ENCODE measurements around the gene SLC38A6. TPM values are rescaled to one million over a fixed set of nuclear protein-coding genes. Genes with fewer than 3 reads are reported as not detected.

The SLC38A6 gene
- total RNA-seq, 1 experiment from 2014 or later, result 28.0 TPM

- TF ChIP-seq CTCF (conservative IDR thresholded peaks at IDR 0.05; ENCODE audit: low read depth, low read length), result no peak
- no peak for TF ChIP-seq EZH2 (IDR thresholded peaks at IDR 0.05; ENCODE audit: borderline replicate concordance, low read depth, low read length, poor library complexity, severe bottlenecking)
- no TSS peak for BruUV-seq (replicated peaks)
- CTCF ChIA-PET, result no interaction called here
Measured at GRCh38 chr14:60946773-60947172, 34.3 kb upstream of the SLC38A6 start.

DNA sequence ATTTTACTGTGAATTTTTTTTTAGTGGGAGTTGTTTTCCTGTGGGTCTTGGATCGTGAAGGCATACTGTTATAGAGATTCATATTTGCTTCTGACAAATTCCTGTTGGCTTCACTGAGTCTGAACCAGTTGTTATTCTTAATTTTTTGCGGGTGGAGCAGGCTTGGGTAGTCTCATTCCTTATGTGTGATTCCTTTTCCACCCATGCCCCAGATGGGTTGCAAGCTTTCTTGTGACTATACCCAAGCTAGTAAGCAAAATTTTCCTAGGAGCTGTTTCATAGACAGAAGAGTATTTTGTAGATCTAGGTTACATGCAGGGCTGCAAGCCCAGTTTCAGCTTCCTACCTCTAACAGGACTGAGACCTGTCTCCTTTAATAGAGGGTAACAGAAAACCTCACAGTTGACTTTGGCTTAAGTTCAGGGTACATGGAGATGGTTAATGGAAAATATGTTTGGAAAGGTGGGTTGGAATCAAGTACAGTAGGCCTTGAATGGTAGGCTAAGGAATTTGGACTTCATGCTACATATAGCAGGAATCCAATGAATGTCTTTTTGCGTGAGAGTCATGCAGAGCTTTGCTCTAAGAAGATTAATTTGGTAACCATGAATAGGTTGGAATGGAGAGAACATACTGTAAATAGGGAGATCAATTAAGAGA lies 29.1 kb upstream of the SLC38A6 start:
- no peaks in the 10 kb centered on the region for H3K36me3 ChIP-seq (ENCODE audit: insufficient read depth, low read length, poor library complexity, severe bottlenecking)
- TF ChIP-seq CTCF (conservative IDR thresholded peaks at IDR 0.05; ENCODE audit: low read depth, low read length), result no peak
- TF ChIP-seq EZH2 (IDR thresholded peaks at IDR 0.05; ENCODE audit: borderline replicate concordance, low read depth, low read length, poor library complexity, severe bottlenecking), result no peak
- intact Hi-C loops (cut with micrococcal nuclease; ENCODE audit: unreplicated experiment), result no loop called here
- no peak overlapping the region for H3K4me3 ChIP-seq (ENCODE audit: low read depth, low read length, poor library complexity, severe bottlenecking)
- no TSS peak for BruUV-seq (replicated peaks)
- ChIA-PET CTCF (no interaction called here), POLR2A (ENCODE audit: low non-redundant PET) (no interaction called here)
- H3K4me1 ChIP-seq (ENCODE audit: insufficient read depth, low read length, poor library complexity, severe bottlenecking), result no peaks in the 10 kb centered on the region
- no peak for DNase-seq (ENCODE audit: low spot score)
- H3K27me3 ChIP-seq (replicated peaks; ENCODE audit: insufficient read depth, low read depth, low read length, poor library complexity), result no peaks in the 10 kb centered on the region
- H3K27ac ChIP-seq (ENCODE audit: low read depth, low read length, poor library complexity, severe bottlenecking), result no peak overlapping the region
- peaks cover 15% of the 10 kb centered on the region for H3K9me3 ChIP-seq (ENCODE audit: low read depth, low read length, poor library complexity, severe bottlenecking)

More at GRCh38 chr14:60946773-60947172, 34.3 kb upstream of the SLC38A6 start:
- Histone ChIP-seq H3K4me1 (ENCODE audit: insufficient read depth, low read length, poor library complexity, severe bottlenecking) (peaks cover 33% of the 10 kb centered on the region), H3K9me3 (ENCODE audit: low read depth, low read length, poor library complexity, severe bottlenecking) (no peaks in the 10 kb centered on the region), H3K27me3 (replicated peaks; ENCODE audit: insufficient read depth, low read depth, low read length, poor library complexity) (no peaks in the 10 kb centered on the region), H3K4me3 (ENCODE audit: low read depth, low read length, poor library complexity, severe bottlenecking) (no peak overlapping the region), H3K27ac (ENCODE audit: low read depth, low read length, poor library complexity, severe bottlenecking) (no peak overlapping the region), H3K36me3 (ENCODE audit: insufficient read depth, low read length, poor library complexity, severe bottlenecking) (no peaks in the 10 kb centered on the region)
- POLR2A ChIA-PET (ENCODE audit: low non-redundant PET), result no interaction called here
- intact Hi-C loops (cut with micrococcal nuclease; ENCODE audit: unreplicated experiment), result no loop called here
- DNase-seq (ENCODE audit: low spot score), result no peak

GRCh38 chr14:60956202-60956601 lies 24.8 kb upstream of the SLC38A6 start:
- TF ChIP-seq CTCF (conservative IDR thresholded peaks at IDR 0.05; ENCODE audit: low read depth, low read length) (no peak), EZH2 (IDR thresholded peaks at IDR 0.05; ENCODE audit: borderline replicate concordance, low read depth, low read length, poor library complexity, severe bottlenecking) (no peak)
- H3K9me3 ChIP-seq (ENCODE audit: low read depth, low read length, poor library complexity, severe bottlenecking), result peaks cover 31% of the 10 kb centered on the region
- no peak overlapping the region for H3K27ac ChIP-seq (ENCODE audit: low read depth, low read length, poor library complexity, severe bottlenecking)
- no peaks in the 10 kb centered on the region for H3K4me1 ChIP-seq (ENCODE audit: insufficient read depth, low read length, poor library complexity, severe bottlenecking)
- BruUV-seq (replicated peaks), result no TSS peak
- no peak for DNase-seq (ENCODE audit: low spot score)
- ChIA-PET POLR2A (ENCODE audit: low non-redundant PET) (no interaction called here), CTCF (no interaction called here)
- no peak overlapping the region for H3K4me3 ChIP-seq (ENCODE audit: low read depth, low read length, poor library complexity, severe bottlenecking)
- no peaks in the 10 kb centered on the region for H3K36me3 ChIP-seq (ENCODE audit: insufficient read depth, low read length, poor library complexity, severe bottlenecking)
- intact Hi-C loops (cut with micrococcal nuclease; ENCODE audit: unreplicated experiment), result no loop called here
- no peaks in the 10 kb centered on the region for H3K27me3 ChIP-seq (replicated peaks; ENCODE audit: insufficient read depth, low read depth, low read length, poor library complexity)

Data from A673 (cell line).